Measurements from ENCODE around the gene PLIN4.

Gene PLIN4

DNA sequence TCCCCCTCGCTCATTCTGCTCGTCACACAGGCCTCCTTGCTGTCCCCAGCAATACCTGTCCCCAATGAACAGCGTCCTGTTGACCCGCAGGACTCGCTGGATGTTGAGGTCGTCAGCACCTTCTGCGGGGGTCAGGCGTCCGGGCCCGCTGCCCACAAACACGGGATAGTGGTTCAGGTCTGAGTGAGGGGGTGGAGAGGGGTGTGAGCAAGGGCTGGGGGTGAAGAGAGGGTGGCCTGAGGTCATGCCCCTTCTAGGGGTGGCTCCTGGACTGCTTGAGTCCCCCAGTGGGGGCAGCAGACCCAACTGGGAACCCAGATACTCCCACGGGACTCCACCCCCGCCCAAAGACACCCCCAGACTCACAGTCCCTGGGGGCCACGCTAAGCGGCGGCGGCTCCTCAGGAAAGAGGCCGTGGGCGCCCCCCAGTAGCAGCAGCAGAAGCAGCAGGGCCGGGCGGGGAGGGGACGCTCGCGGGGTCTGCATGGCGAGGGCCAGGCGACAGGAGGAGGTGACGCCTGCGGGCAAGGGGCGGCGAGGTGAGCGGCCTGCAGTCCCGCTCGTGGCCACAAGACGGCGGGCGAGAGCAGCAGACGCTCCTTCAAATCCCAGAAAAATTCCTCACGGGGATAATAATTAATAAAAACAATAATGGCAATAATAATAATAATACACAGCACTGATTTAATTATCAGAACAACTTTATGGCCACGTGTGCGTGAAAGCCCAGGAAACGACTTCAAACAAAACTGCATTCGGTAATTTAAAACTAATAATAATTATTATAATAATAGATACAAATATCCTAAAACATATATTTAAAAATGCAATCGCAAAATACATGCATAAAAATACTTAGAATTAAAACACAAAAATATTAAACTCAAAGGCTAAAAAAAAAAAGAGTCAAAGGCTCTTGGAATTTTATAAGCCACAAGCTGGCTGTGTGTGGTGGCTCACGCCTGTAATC lies 40.0 kb upstream of the PLIN4 start:
- TF ChIP-seq, protein P1, sequence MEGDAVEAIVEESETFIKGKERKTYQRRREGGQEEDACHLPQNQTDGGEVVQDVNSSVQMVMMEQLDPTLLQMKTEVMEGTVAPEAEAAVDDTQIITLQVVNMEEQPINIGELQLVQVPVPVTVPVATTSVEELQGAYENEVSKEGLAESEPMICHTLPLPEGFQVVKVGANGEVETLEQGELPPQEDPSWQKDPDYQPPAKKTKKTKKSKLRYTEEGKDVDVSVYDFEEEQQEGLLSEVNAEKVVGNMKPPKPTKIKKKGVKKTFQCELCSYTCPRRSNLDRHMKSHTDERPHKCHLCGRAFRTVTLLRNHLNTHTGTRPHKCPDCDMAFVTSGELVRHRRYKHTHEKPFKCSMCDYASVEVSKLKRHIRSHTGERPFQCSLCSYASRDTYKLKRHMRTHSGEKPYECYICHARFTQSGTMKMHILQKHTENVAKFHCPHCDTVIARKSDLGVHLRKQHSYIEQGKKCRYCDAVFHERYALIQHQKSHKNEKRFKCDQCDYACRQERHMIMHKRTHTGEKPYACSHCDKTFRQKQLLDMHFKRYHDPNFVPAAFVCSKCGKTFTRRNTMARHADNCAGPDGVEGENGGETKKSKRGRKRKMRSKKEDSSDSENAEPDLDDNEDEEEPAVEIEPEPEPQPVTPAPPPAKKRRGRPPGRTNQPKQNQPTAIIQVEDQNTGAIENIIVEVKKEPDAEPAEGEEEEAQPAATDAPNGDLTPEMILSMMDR (IDR thresholded peaks at IDR 0.05; ENCODE audit: control insufficient read depth, extremely low read depth, insufficient read depth), result peak; percentile 96
- no peak for DNase-seq (ENCODE audit: low read depth)
- no peak overlapping the region for H3K4me3 ChIP-seq (ENCODE audit: low read depth, low read length)

DNA sequence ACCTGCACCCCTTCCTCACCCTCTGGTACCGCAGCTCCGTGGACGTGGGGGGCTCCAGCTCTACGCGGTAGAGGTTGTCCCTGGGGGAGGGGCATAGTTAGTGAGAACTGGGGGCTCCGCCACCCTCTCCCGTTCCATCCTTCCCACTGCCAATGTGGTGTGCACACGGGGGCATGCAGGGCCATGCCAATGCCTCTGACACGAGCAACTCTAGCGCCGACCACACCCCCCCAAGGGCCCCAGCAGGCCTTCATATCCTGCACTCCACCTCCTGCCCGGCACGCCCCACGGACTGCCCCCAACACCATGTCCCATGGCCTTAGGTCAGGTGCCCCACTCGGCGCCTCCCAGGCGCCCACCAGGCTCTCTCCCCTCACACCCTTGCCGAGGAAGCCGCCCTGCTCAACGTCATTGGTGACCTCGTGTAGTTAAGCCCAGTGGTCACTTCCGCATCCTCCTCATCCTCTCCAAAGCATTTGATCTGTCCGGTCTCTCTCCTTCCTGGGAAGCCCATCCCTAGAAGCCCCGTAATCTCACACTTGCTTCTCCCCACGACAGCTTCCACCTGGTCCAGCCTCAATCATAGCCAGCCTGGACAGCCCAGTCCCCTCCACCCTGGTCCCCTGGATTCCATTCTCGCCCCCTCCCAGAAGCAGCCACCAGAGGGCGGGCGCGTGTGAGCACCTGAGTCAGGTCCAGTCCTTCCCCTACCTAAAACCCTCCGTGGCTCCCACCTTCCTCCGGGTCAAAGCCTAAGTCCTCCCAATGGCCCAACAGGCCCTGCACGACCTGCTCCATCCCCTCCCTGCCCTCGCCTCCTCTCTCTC lies 39.1 kb upstream of the PLIN4 start:
- H3K4me3 ChIP-seq (ENCODE audit: low read depth, low read length), result no peak overlapping the region
- TF ChIP-seq, protein P1 (IDR thresholded peaks at IDR 0.05; ENCODE audit: control insufficient read depth, extremely low read depth, insufficient read depth), result 0 out of 2 replicates have a peak, but pooled peaks have one; percentile 12

DNA sequence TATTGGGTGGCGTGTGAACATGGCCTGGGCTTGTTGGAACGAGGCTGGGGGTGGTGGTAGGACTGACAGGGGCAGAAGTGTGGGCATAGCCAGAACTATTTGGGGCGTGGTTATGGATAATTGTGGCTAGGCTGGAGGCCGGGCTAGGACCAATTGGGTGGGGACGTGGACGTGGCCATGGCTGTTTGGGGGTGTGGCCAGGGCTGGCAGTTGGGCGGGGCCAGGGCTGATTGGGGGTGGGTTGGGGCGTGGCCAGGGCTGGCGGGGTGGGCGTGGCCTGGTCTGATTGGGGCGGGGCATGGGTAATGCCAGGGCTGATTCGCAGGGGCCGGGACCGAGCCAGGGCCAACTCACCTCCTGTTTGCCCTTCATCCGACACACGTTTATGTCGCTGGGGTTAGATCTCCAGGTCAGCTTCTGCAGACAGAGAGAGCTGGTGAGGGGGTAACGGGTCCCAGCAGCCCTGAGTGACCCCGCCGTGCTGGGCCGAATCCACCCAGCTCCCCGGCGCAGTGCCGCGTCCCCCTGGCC lies 38.4 kb upstream of the PLIN4 start:
- DNase-seq (ENCODE audit: low read depth), result no peak
- TF ChIP-seq, protein P1 (IDR thresholded peaks at IDR 0.05; ENCODE audit: control insufficient read depth, extremely low read depth, insufficient read depth), result no peak
- H3K4me3 ChIP-seq (ENCODE audit: low read depth, low read length), result no peak overlapping the region

More for the DNA sequence above, 39.1 kb upstream of the PLIN4 start:
- no peak for DNase-seq (ENCODE audit: low read depth)

DNA sequence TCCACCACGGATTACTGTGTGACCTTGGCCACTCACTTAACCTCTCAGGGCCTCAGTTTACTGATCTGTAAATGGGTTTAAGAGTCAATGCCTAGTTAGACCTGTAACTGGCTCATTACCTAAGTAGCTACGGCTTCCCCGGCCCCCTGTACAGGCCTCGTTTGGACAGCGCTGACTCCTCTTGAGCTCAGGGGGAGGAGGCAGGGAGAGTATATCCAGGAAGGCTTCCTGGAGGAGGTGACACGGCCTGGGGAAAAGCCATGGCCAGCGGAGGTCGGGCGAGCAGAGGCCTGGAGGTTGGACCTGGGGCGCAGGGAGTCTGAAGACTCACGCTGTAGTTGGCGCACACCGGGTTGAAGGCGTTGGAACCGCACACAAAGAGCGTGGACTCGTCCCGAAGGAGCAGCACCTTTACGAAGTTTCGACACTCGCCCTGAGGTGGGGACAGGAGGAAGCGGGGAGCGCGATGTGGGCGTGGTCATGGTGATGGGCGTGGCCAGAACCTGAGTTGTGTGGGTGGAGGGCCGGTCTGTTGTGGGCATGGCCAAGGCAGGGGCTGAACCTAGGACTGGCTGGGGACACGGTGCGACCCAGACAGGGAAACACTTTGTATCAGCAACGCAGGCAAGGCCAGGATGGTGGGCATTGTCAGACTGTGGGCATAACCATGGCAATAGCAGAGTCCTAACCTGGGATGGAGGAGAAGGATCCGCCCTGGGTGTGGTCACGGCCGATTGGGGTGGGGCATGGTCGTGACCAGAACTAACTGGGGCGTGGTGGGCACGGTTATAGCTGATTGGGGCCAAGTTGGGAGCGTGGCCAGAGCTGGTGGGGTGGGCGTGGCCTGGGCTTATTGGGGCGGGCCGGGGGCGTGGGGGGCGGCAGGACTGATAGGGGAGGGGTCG lies 37.6 kb upstream of the PLIN4 start:
- TF ChIP-seq, protein P1 (IDR thresholded peaks at IDR 0.05; ENCODE audit: control insufficient read depth, extremely low read depth, insufficient read depth), result no peak
- DNase-seq (ENCODE audit: low read depth), result no peak
- H3K4me3 ChIP-seq (ENCODE audit: low read depth, low read length), result no peak overlapping the region

DNA sequence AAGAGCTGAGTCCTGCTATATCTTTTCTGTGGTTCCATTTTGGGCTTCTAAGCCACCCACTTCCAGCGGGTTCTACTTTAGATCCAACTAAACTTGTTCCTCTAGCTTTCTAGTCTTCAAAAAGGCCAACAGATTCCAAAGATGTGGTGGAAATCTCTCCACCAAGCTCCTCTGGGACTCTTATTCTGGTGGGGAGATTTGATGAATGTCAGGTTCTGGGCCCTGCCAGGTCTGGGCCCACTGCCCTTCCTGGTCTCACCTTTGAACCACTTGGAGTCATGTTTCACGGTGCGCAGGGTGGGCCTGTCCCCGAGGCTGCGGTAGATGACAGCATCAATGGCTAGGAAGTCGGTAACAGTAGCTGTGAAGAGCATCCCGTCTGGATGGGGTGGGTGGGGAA lies 36.4 kb upstream of the PLIN4 start:
- H3K4me3 ChIP-seq (ENCODE audit: low read depth, low read length), result no peak overlapping the region
- TF ChIP-seq, protein P1 (IDR thresholded peaks at IDR 0.05; ENCODE audit: control insufficient read depth, extremely low read depth, insufficient read depth), result no peak
- no peak for DNase-seq (ENCODE audit: low read depth)

DNA sequence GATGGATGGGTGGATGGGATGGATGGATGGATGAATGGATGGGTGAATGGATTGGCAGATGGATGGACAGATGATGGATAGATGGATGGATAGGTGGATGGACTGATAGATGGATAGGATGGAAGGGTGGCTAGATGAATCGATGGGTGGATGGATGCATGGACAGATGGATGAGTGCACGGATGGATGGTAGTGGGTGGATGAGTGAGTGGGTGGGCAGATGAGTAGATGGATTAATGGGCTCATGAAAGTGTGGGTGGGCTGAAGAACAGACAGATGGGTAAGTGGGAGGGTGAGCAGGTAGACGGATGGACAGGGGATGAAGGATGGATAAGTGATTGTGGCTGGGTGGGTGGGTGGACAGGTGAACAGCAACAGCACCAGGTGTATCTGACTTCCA lies 35.5 kb upstream of the PLIN4 start:
- H3K4me3 ChIP-seq (ENCODE audit: low read depth, low read length), result no peak overlapping the region
- DNase-seq (ENCODE audit: low read depth), result no peak
- TF ChIP-seq, protein P1 (IDR thresholded peaks at IDR 0.05; ENCODE audit: control insufficient read depth, extremely low read depth, insufficient read depth), result no peak

Measured in LNCaP clone FGC (cell line).